GM18505 (cell line): Measurements from ENCODE around the gene CHKB.
"Not testable (repeated sequence)": the region's sequence is repeated elsewhere in the genome, so short reads cannot be mapped to it uniquely, and the experiment has no call there.

Source experiments
- ATAC-seq: cut with Tn5 transposase; IDR thresholded peaks from one replicate; pipeline ENCODE4 v1.9.1; 2021; ENCODE audit not compliant: unreplicated experiment
- POLR2A ChIP-seq: IDR thresholded peaks from 4 replicates; pipeline ENCODE4 v1.6.1; 2011; ENCODE audit warnings: borderline replicate concordance; ENCODE audit not compliant: insufficient read depth, insufficient read length; ENCODE audit errors: extremely low read depth

CHKB gene

GRCh38 chr22:50621948-50622722 lies 39.5 kb upstream of the CHKB start:
- TF ChIP-seq POLR2A, result no peak
- ATAC-seq, result no peak

GRCh38 chr22:50621356-50621880 lies 38.8 kb upstream of the CHKB start:
- ATAC-seq, result peak; percentile 41
- TF ChIP-seq POLR2A, result peak; percentile 43

- peak; percentile 60 for ATAC-seq
Observed at GRCh38 chr22:50620593-50621355, 38.1 kb upstream of the CHKB start.

GRCh38 chr22:50614296-50614695 lies 31.6 kb upstream of the CHKB start:
- not testable (repeated sequence) for ATAC-seq

More at GRCh38 chr22:50620593-50621355, 38.1 kb upstream of the CHKB start:
- peak; percentile 1 for TF ChIP-seq POLR2A

- ATAC-seq, result no peak
- TF ChIP-seq POLR2A, result no peak
Observed at GRCh38 chr22:50613291-50613981, 30.8 kb upstream of the CHKB start.

GRCh38 chr22:50612528-50613221 lies 30.0 kb upstream of the CHKB start:
- TF ChIP-seq POLR2A, result no peak
- no peak for ATAC-seq

- no peak for ATAC-seq
- no peak for TF ChIP-seq POLR2A
Observed at GRCh38 chr22:50612168-50612527, 29.5 kb upstream of the CHKB start.

- ATAC-seq, result no peak
- no peak for TF ChIP-seq POLR2A
Observed at GRCh38 chr22:50611341-50612060, 28.9 kb upstream of the CHKB start.

GRCh38 chr22:50610581-50610980 lies 27.9 kb upstream of the CHKB start:
- no peak for ATAC-seq
- no peak for TF ChIP-seq POLR2A

GRCh38 chr22:50610041-50610451 lies 27.4 kb upstream of the CHKB start:
- no peak for ATAC-seq
- no peak for TF ChIP-seq POLR2A

GRCh38 chr22:50609599-50609998 lies 26.9 kb upstream of the CHKB start:
- no peak for TF ChIP-seq POLR2A

GRCh38 chr22:50608996-50609395 lies 26.3 kb upstream of the CHKB start:
- no peak for TF ChIP-seq POLR2A
- ATAC-seq, result no peak

More at GRCh38 chr22:50609599-50609998, 26.9 kb upstream of the CHKB start:
- ATAC-seq, result no peak

GRCh38 chr22:50608058-50608840 lies 25.6 kb upstream of the CHKB start:
- not testable (repeated sequence) for ATAC-seq
